Coronary artery (tissue), 2 donors: ENCODE data around the gene FBXO46.
"Not testable (repeated sequence)": the region's sequence is repeated elsewhere in the genome, so short reads cannot be mapped to it uniquely, and the experiment has no call there.

Experiments used
- DNase-seq: peaks from one replicate; pipeline ENCODE4 v3.0.0-alpha.2; 2017; ENCODE audit warnings: low spot score
- H3K27ac ChIP-seq, 2 donors: fragments of 200-600 bp; sonication (generic); one replicate each; pipeline ENCODE4 v1.5.1; 2016 to 2019
- H3K4me3 ChIP-seq: fragments of 200-600 bp; sonication (generic); 2 replicates; pipeline ENCODE4 v1.5.1; 2016; ENCODE audit warnings: mild to moderate bottlenecking, moderate library complexity
- TF ChIP-seq, protein P1 (sequence below): fragments of 200-600 bp; sonication (generic); IDR thresholded peaks from one replicate; pipeline ENCODE4 v1.5.1; 2019; ENCODE audit warnings: antibody characterized with exemption

Gene FBXO46

DNA sequence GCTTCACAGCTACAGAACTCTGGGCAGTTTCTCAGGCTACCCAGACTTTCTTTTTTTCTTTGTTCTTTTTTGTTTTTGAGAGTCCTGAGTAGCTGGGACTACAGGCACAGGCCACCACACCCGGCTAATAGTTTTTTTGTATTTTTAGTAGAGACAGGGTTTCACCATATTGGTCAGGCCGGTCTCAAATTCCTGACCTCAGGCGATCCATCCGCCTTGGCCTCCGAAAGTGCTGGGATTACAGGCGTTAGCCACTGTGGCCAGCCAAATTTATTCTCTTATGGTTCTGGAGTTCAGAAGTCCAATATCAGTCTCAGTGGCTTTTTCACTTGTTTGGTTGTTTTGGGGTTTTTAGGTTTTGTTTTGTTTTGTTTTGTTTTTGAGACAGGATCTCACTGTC, 14.9 kb upstream of the FBXO46 start:
- H3K27ac ChIP-seq = no peak overlapping the region
- TF ChIP-seq, protein P1, sequence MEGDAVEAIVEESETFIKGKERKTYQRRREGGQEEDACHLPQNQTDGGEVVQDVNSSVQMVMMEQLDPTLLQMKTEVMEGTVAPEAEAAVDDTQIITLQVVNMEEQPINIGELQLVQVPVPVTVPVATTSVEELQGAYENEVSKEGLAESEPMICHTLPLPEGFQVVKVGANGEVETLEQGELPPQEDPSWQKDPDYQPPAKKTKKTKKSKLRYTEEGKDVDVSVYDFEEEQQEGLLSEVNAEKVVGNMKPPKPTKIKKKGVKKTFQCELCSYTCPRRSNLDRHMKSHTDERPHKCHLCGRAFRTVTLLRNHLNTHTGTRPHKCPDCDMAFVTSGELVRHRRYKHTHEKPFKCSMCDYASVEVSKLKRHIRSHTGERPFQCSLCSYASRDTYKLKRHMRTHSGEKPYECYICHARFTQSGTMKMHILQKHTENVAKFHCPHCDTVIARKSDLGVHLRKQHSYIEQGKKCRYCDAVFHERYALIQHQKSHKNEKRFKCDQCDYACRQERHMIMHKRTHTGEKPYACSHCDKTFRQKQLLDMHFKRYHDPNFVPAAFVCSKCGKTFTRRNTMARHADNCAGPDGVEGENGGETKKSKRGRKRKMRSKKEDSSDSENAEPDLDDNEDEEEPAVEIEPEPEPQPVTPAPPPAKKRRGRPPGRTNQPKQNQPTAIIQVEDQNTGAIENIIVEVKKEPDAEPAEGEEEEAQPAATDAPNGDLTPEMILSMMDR = no peak
- H3K4me3 ChIP-seq = no peak overlapping the region
- no peak for DNase-seq

DNA sequence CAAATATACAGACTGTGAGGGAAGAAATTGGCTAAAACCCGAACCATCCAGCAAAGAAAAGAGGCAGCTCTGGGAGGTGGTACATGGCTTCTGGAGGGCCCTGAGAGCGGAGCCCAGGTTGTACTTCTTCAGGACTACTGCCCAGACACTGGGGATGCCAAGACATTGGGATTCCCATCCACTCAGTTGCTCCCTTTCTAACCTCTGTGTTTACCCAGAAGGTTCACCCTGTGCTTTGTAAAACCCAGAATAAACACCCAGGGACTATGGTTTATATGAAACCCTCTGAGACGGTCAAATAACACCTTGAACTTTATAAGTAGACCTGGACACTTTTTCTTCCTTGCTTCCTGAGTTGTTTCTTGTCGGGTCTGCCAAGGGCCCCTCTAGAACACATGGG, 12.3 kb upstream of the FBXO46 start:
- Histone ChIP-seq H3K27ac (no peak overlapping the region), H3K4me3 (no peak overlapping the region)
- DNase-seq = no peak
- TF ChIP-seq, protein P1 = no peak

DNA sequence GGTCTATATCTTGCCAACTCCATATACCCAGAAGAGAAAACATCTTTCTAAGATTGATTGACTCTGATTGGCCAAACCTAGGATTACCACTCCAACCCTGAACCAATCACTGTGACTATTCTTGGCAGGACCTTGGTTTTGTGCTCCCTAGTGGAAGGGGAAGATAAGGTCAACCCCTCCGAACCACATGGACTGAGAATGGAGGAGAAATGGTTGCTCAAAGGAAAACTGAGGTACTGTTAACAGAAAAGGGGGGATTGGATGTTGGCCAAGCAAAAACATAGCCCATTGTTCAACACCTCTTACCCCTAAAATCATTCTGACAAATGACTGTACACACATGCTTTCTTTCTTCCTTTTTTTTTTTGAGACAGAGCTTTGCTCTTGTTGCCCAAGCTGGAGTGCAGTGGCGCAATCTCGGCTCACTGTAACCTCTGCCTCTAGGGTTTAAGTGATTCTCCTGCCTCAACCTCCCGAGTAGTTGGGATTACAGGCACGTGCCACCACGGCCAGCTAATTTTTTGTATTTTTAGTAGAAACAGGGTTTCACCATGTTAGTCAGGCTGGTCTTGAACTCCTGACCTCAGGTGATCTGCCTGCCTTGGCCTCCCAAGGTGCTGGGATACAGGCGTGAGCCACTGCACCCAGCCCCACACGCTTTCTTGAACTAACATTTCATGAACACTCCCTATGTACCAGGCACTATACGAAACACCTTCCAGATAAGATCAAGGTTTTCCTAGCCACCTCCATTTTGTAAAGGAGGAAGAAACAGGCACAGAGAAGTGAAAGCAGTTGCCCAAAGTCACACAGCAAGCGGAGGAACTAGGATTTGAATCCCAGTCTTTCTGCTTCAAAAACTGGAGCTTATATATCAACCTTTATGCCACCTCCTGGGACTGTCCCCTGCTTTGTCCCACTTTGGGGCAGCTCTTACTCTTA, 9.1 kb upstream of the FBXO46 start:
- H3K27ac ChIP-seq = no peak overlapping the region
- TF ChIP-seq, protein P1 = no peak
- no peak for DNase-seq
- no peak overlapping the region for H3K4me3 ChIP-seq

DNA sequence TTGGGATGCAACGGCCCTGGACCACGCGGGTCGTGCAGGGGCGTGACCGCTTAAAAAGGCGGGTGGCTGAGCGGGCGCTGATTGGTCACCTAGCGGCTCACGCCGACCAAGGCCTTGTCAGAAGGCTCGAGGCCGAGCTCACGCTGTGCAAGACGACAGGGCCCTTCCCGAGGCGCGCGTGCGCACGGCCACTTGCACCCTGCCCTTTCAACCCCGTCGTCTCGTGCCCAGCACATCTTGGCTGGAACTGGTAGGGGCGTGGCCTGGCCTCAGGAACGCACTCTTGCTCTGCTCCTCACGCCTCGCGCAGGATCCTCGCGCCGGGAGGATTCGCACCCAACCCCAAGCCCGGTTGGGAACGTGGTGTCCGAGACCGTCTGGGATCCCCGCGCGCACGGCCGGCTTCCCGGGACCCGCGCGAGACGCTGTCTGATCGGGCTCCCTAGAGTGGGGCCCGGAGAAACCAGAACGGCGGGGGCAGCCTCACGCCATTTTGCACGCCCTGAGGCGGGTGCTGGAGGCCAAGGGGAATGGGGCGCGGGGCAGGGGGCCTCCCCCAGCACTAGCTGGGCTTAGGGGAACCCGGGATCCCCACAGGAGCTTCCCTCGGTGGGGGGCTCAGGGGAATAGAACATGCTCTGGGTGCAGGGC, 2.6 kb upstream of the FBXO46 start, which contains the start of gene MEIOSIN:
TSS of gene MEIOSIN (plus strand) at position 280 of the 651 bp plus-strand sequence. CDS start 1,938 bp downstream, outside the sequence.
- no peak for DNase-seq

DNA sequence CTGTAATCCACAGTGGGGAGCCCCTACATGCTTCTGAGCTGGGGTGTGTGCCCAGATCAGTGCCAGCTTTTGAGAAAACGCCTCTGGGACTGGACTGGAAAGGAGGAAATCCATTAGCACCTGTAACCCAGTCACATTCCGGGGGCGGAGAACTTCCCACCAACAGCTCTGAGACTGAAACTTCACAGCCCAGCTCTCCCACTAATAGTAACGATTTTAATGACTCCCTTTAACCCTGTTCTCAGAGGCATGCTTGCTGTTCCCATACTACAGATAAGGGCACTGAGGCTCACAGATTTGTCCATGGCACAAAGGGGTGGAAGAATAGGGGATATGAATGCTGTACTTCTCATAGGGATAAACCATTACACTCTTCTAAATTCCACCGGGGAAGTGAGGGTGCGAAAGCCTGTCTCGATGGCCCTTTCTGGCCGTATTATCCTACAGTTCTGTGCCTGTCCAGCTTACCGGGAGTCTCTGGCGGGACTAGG, 851 bp downstream of the FBXO46 start:
- DNase-seq = no peak
- TF ChIP-seq, protein P1 = no peak
- H3K27ac ChIP-seq = peak overlapping the region in 1 of 2 donors; percentile 82
- H3K4me3 ChIP-seq = peak overlapping the region; percentile 91

More for the DNA sequence above, 2.6 kb upstream of the FBXO46 start, which contains the start of gene MEIOSIN:
- Histone ChIP-seq H3K4me3 (no peak within 1 kb of the TSS), H3K27ac (no peak within 1 kb of the TSS)
- TF ChIP-seq, protein P1 = no peak

DNA sequence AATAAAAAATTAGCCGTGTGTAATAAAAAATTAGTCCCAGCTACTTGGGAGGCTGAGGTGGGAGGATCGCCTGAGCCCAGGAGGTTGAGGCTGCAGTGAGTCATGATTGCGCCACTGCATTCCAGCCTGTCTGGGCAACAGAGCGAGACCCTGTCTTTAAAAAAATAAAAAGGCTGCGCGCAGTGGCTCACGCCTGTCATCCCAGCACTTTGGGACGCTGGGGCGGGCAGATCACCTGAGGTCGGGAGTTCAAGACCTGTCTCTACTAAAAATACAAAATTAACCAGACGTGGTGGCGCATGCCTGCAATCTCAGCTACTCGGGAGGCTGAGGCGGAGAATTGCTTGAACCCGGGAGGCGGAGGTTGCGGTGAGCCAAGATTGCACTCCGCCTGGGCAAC, 2.0 kb downstream of the FBXO46 start:
- DNase-seq, H3K27ac ChIP-seq, H3K4me3 ChIP-seq: not testable (repeated sequence)

DNA sequence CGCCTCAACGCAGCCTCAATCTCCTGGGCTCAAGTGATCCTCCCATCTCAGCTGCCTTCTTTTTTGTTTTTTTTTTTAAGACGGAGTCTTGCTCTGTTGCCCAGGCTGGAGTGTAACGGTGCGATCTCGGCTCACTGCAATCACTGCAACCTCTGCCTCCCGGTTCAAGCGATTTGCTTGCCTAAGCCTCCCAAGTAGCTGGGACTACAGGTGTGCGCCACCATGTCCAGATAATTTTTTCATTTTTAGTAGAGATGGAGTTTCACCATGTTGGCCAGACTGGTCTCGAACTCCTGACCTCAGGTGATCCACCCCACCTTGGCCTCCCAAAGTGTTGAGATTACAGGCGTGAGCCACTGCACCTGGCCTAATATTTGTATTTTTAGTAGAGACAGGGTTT, 10.6 kb downstream of the FBXO46 start:
- H3K4me3 ChIP-seq, DNase-seq, H3K27ac ChIP-seq: not testable (repeated sequence)
